Progenitor cell of endocrine pancreas (in vitro differentiated cells): ENCODE data around the gene DUOX1. TPM values are rescaled to one million over a fixed set of nuclear protein-coding genes. Genes with fewer than 3 reads are reported as not detected.
A peak's percentile ranks its signal among the peaks of the same experiment; 100 is the strongest.

Source experiments
- DNase-seq: peaks from one replicate; pipeline ENCODE4 v3.0.0; 2021; ENCODE audit warnings: low spot score; ENCODE audit not compliant: unreplicated experiment
- H3K27ac Mint-ChIP-seq: 2 replicates; pipeline ENCODE4 v1.8.0; 2021; ENCODE audit warnings: mild to moderate bottlenecking, moderate library complexity, mixed read lengths
- H3K27me3 Mint-ChIP-seq: 2 replicates; pipeline ENCODE4 v1.8.0; 2021; ENCODE audit warnings: mixed read lengths
- H3K36me3 Mint-ChIP-seq: 2 replicates; pipeline ENCODE4 v1.8.0; 2022; ENCODE audit warnings: mixed read lengths; ENCODE audit not compliant: insufficient read depth
- H3K4me1 Mint-ChIP-seq: 2 replicates; pipeline ENCODE4 v1.8.0; 2021; ENCODE audit warnings: low read depth, mixed read lengths
- H3K4me3 Mint-ChIP-seq: 2 replicates; pipeline ENCODE4 v1.8.0; 2021; ENCODE audit warnings: low read depth, mild to moderate bottlenecking, moderate library complexity, mixed read lengths
- H3K9me3 Mint-ChIP-seq: 2 replicates; pipeline ENCODE4 v1.8.0; 2021; ENCODE audit warnings: low read depth, mixed read lengths
- total RNA-seq: library from RNA; stranded (reverse); gene quantifications from 2 replicates; pipeline ENCODE4 v1.2.1, GENCODE V29; 2021
- TF ChIP-seq, protein P1 (sequence below): fragments of 200-600 bp; sonication (generic); IDR thresholded peaks from one replicate; pipeline ENCODE4 v1.5.0; 2021; ENCODE audit warnings: antibody characterized with exemption, mild to moderate bottlenecking; ENCODE audit not compliant: unreplicated experiment

The DUOX1 gene
- total RNA-seq, 1 donor from 2014 or later, result 1.4 TPM

DNA sequence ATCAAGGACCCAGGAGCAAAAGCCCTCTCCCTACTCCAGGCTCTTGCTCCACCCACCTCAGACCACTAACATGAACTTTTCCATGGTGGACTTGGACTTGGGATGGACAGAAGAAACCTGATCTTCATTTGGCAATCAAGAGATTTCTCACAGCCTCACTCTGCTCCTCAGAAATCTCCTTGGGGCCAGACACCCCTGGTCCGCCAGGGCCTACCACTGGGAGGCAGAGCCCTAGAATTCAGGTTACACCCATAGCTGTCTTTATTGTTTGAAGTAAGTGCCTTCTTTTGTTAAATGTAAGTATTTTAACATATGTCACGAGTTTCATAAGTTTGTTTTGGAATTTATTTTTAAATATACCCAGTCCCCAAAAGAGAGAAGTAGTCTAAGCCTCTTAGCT lies 44.8 kb downstream of the DUOX1 start:
- TF ChIP-seq, protein P1, sequence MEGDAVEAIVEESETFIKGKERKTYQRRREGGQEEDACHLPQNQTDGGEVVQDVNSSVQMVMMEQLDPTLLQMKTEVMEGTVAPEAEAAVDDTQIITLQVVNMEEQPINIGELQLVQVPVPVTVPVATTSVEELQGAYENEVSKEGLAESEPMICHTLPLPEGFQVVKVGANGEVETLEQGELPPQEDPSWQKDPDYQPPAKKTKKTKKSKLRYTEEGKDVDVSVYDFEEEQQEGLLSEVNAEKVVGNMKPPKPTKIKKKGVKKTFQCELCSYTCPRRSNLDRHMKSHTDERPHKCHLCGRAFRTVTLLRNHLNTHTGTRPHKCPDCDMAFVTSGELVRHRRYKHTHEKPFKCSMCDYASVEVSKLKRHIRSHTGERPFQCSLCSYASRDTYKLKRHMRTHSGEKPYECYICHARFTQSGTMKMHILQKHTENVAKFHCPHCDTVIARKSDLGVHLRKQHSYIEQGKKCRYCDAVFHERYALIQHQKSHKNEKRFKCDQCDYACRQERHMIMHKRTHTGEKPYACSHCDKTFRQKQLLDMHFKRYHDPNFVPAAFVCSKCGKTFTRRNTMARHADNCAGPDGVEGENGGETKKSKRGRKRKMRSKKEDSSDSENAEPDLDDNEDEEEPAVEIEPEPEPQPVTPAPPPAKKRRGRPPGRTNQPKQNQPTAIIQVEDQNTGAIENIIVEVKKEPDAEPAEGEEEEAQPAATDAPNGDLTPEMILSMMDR, result no peak
- Mint-ChIP-seq H3K4me1 (peaks cover 27% of the 10 kb centered on the region), H3K9me3 (no peaks in the 10 kb centered on the region), H3K27me3 (no peaks in the 10 kb centered on the region), H3K27ac (peak overlapping the region; percentile 74), H3K4me3 (no peak overlapping the region), H3K36me3 (peaks cover 28% of the 10 kb centered on the region)
- no peak for DNase-seq

DNA sequence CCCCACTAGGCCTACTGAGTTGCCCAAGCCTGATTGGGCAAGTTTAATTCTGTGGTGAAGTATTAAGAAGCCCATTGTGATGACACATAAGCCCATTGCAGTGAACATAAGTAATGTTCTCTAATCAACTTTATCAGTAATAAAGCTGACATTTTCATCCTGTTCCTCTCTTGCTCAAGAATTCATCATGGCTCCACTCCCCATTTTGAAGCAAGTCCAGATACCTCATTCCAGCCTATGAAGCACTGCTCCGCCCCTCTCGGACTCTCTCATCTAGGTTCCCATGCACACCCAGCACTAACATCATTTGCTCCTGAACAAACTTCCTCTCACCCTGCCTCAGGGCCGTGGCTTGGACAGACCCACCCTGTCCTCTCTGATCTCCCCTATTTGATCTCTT lies 47.5 kb downstream of the DUOX1 start:
- no peak overlapping the region for H3K27ac Mint-ChIP-seq
- no peaks in the 10 kb centered on the region for H3K27me3 Mint-ChIP-seq
- DNase-seq, result no peak

DNA sequence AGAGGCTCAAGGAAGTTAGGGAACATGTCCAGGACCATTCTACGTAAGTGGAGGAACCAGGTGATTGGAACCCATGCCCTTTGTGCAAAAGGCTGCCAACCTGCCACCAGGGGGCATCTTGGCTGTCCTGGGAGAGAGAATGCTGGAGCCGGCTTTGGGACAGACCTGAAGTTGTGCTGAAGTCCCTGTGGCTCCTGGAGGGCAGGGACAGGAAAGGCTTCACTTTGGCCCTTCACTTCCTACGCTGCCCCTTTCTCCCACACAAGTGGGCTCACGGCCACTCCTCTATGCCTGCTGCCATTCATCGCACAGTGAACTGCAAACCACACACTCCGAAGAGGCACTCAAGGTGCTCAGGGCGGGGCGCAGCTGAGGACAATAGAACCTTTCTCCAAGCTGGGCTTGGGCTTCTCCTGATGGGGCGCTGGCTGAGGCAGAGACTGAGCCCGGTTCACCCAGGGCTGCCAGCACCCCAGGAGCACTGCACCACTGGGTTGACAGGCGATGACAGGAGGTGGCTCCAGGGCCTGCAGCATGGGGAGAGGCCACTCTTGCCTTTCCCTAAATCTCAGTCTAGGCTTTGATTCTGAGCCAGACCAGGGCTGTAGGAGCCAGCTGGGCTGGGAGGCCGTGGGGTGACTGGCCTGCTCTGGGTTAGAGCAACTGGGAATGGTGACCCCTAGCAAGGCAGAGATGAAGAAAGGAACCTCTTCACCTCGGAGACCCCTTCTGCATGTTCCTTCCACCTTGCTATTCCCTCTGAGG lies 49.6 kb downstream of the DUOX1 start:
- H3K36me3 Mint-ChIP-seq, result peaks cover 29% of the 10 kb centered on the region
- no peaks in the 10 kb centered on the region for H3K27me3 Mint-ChIP-seq
- H3K9me3 Mint-ChIP-seq, result no peaks in the 10 kb centered on the region

More for the DNA sequence above, 47.5 kb downstream of the DUOX1 start:
- Mint-ChIP-seq H3K4me3 (no peak overlapping the region), H3K36me3 (peaks cover 34% of the 10 kb centered on the region), H3K9me3 (no peaks in the 10 kb centered on the region), H3K4me1 (peaks cover 35% of the 10 kb centered on the region)
- TF ChIP-seq, protein P1, result no peak

GRCh38 chr15:45180201-45180600 lies 50.4 kb downstream of the DUOX1 start:
- no peaks in the 10 kb centered on the region for H3K9me3 Mint-ChIP-seq

More for the DNA sequence above, 49.6 kb downstream of the DUOX1 start:
- no peak for DNase-seq
- TF ChIP-seq, protein P1, result peak; percentile 55
- no peak overlapping the region for H3K4me3 Mint-ChIP-seq
- H3K4me1 Mint-ChIP-seq, result peaks cover 35% of the 10 kb centered on the region
- no peak overlapping the region for H3K27ac Mint-ChIP-seq

GRCh38 chr15:45180648-45181436 lies 51.0 kb downstream of the DUOX1 start:
- Mint-ChIP-seq H3K36me3 (peaks cover 27% of the 10 kb centered on the region), H3K4me1 (peaks cover 39% of the 10 kb centered on the region), H3K27ac (peak overlapping the region; percentile 6), H3K9me3 (no peaks in the 10 kb centered on the region), H3K4me3 (no peak overlapping the region), H3K27me3 (no peaks in the 10 kb centered on the region)
- no peak for DNase-seq
- TF ChIP-seq, protein P1, result no peak

More at GRCh38 chr15:45180201-45180600, 50.4 kb downstream of the DUOX1 start:
- Mint-ChIP-seq H3K4me3 (no peak overlapping the region), H3K27me3 (no peaks in the 10 kb centered on the region), H3K27ac (peak overlapping the region; percentile 6), H3K36me3 (peaks cover 27% of the 10 kb centered on the region), H3K4me1 (peaks cover 33% of the 10 kb centered on the region)
- TF ChIP-seq, protein P1, result no peak
- DNase-seq, result no peak
